Mucosa of stomach (tissue), 1 donor: Measurements from ENCODE around the gene EIF4G3.

Experiments
- H3K27me3 ChIP-seq: one replicate; pipeline ENCODE4 v1.7.0; 2013; ENCODE audit warnings: mild to moderate bottlenecking, low read length; ENCODE audit not compliant: control insufficient read depth, insufficient read depth
- H3K36me3 ChIP-seq: one replicate; pipeline ENCODE4 v1.7.0; 2013; ENCODE audit warnings: low read length; ENCODE audit not compliant: control insufficient read depth, insufficient read depth
- H3K4me1 ChIP-seq: one replicate; pipeline ENCODE4 v1.7.0; 2013; ENCODE audit warnings: mild to moderate bottlenecking, low read length; ENCODE audit not compliant: control insufficient read depth, insufficient read depth
- H3K4me3 ChIP-seq: one replicate; pipeline ENCODE4 v1.7.0; 2013; ENCODE audit warnings: low read length
- H3K9ac ChIP-seq: one replicate; pipeline ENCODE4 v1.7.0; 2013; ENCODE audit warnings: mild to moderate bottlenecking, low read length, moderate library complexity
- H3K9me3 ChIP-seq: one replicate; pipeline ENCODE4 v1.7.0; 2013; ENCODE audit warnings: mild to moderate bottlenecking, low read length, moderate library complexity; ENCODE audit not compliant: control insufficient read depth
- donor health status: Pancreatic carcinoma.

Gene EIF4G3

GRCh38 chr1:20962576-20963258 is 214.0 kb downstream of the EIF4G3 start:
- Histone ChIP-seq H3K27me3 (no peaks in the 10 kb centered on the region), H3K36me3 (no peaks in the 10 kb centered on the region), H3K4me1 (no peaks in the 10 kb centered on the region), H3K4me3 (no peak overlapping the region), H3K9me3 (no peaks in the 10 kb centered on the region), H3K9ac (no peak overlapping the region)

- Histone ChIP-seq H3K36me3 (no peaks in the 10 kb centered on the region), H3K4me1 (no peaks in the 10 kb centered on the region), H3K9me3 (no peaks in the 10 kb centered on the region), H3K4me3 (no peak overlapping the region), H3K27me3 (no peaks in the 10 kb centered on the region), H3K9ac (no peak overlapping the region)
Measured at GRCh38 chr1:20958430-20958829, 218.3 kb downstream of the EIF4G3 start.

- Histone ChIP-seq H3K4me3 (no peak overlapping the region), H3K9me3 (no peaks in the 10 kb centered on the region)
Measured at GRCh38 chr1:20956272-20956671, 220.4 kb downstream of the EIF4G3 start.

GRCh38 chr1:20950679-20951078 is 226.0 kb downstream of the EIF4G3 start:
- Histone ChIP-seq H3K9ac (no peak overlapping the region), H3K36me3 (no peaks in the 10 kb centered on the region), H3K27me3 (no peaks in the 10 kb centered on the region), H3K4me1 (no peaks in the 10 kb centered on the region), H3K9me3 (no peaks in the 10 kb centered on the region), H3K4me3 (no peak overlapping the region)

More at GRCh38 chr1:20956272-20956671, 220.4 kb downstream of the EIF4G3 start:
- no peaks in the 10 kb centered on the region for H3K4me1 ChIP-seq
- H3K9ac ChIP-seq, result no peak overlapping the region
- no peaks in the 10 kb centered on the region for H3K27me3 ChIP-seq
- no peaks in the 10 kb centered on the region for H3K36me3 ChIP-seq

- Histone ChIP-seq H3K27me3 (no peaks in the 10 kb centered on the region), H3K9ac (no peak overlapping the region), H3K36me3 (no peaks in the 10 kb centered on the region), H3K4me3 (no peak overlapping the region), H3K9me3 (no peaks in the 10 kb centered on the region), H3K4me1 (no peaks in the 10 kb centered on the region)
Measured at GRCh38 chr1:20949871-20950590, 226.7 kb downstream of the EIF4G3 start.

- no peak overlapping the region for H3K9ac ChIP-seq
- no peak overlapping the region for H3K4me3 ChIP-seq
- no peaks in the 10 kb centered on the region for H3K4me1 ChIP-seq
- no peaks in the 10 kb centered on the region for H3K36me3 ChIP-seq
- no peaks in the 10 kb centered on the region for H3K9me3 ChIP-seq
- no peaks in the 10 kb centered on the region for H3K27me3 ChIP-seq
Measured at GRCh38 chr1:20948101-20948500, 228.6 kb downstream of the EIF4G3 start.

GRCh38 chr1:20947409-20947808 is 229.3 kb downstream of the EIF4G3 start:
- Histone ChIP-seq H3K9ac (no peak overlapping the region), H3K27me3 (no peaks in the 10 kb centered on the region), H3K36me3 (no peaks in the 10 kb centered on the region), H3K4me1 (no peaks in the 10 kb centered on the region), H3K4me3 (no peak overlapping the region), H3K9me3 (no peaks in the 10 kb centered on the region)

- Histone ChIP-seq H3K9me3 (no peaks in the 10 kb centered on the region), H3K4me3 (no peak overlapping the region), H3K27me3 (no peaks in the 10 kb centered on the region), H3K36me3 (no peaks in the 10 kb centered on the region), H3K9ac (no peak overlapping the region), H3K4me1 (no peaks in the 10 kb centered on the region)
Measured at GRCh38 chr1:20936621-20937020, 240.1 kb downstream of the EIF4G3 start.

GRCh38 chr1:20936216-20936615 is 240.5 kb downstream of the EIF4G3 start:
- Histone ChIP-seq H3K36me3 (no peaks in the 10 kb centered on the region), H3K9ac (no peak overlapping the region), H3K4me1 (no peaks in the 10 kb centered on the region), H3K27me3 (no peaks in the 10 kb centered on the region), H3K9me3 (no peaks in the 10 kb centered on the region), H3K4me3 (no peak overlapping the region)

- no peak overlapping the region for H3K9ac ChIP-seq
- H3K36me3 ChIP-seq, result no peaks in the 10 kb centered on the region
- no peaks in the 10 kb centered on the region for H3K9me3 ChIP-seq
- H3K27me3 ChIP-seq, result no peaks in the 10 kb centered on the region
- H3K4me3 ChIP-seq, result no peak overlapping the region
- no peaks in the 10 kb centered on the region for H3K4me1 ChIP-seq
Measured at GRCh38 chr1:20935717-20936116, 241.0 kb downstream of the EIF4G3 start.

- Histone ChIP-seq H3K4me1 (no peaks in the 10 kb centered on the region), H3K9ac (no peak overlapping the region), H3K4me3 (no peak overlapping the region)
Measured at GRCh38 chr1:20932437-20932977, 244.2 kb downstream of the EIF4G3 start.

GRCh38 chr1:20931930-20932436 is 244.7 kb downstream of the EIF4G3 start:
- Histone ChIP-seq H3K9ac (no peak overlapping the region), H3K9me3 (no peaks in the 10 kb centered on the region), H3K4me1 (no peaks in the 10 kb centered on the region), H3K27me3 (no peaks in the 10 kb centered on the region), H3K4me3 (no peak overlapping the region), H3K36me3 (no peaks in the 10 kb centered on the region)

More at GRCh38 chr1:20932437-20932977, 244.2 kb downstream of the EIF4G3 start:
- Histone ChIP-seq H3K27me3 (no peaks in the 10 kb centered on the region), H3K9me3 (no peaks in the 10 kb centered on the region), H3K36me3 (no peaks in the 10 kb centered on the region)
